Measurements from ENCODE around the gene TEX261. TPM values are rescaled to one million over a fixed set of nuclear protein-coding genes. Genes with fewer than 3 reads are reported as not detected.
A peak's percentile ranks its signal among the peaks of the same experiment; 100 is the strongest.

Gene TEX261
- total RNA-seq, 1 donor from 2014 or later = 54.1 TPM

DNA sequence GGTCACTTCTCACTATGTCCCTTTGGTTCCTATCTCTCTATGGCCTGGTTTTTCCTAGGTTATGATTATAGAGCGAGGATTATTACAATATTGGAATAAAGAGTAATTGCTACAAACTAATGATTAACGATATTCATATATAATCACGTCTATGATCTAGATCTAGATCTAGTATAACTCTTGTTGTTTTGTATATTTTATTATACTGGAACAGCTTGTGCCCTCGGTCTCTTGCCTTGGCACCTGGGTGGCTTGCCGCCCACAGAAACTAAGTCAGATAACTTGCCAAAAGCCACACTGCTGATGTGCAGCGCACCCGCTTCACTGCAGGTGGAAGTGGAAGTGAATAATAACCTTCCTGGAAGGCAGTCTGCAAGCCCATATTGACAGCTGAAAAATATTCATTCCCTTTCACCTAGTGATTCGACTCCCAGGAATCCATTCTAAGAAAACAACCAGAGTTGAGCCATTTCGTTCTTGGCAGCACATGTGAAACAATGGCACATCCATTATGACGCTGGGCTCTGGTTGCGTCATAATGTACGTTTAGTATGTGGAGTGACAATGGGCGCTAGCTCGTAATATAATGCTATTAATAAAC lies 17.0 kb downstream of the TEX261 start:
- ChIA-PET CTCF (interaction anchor here (0.9 to 2.9 kb wide), 2 partner anchors 12 to 106 kb away, joined by 3 to 24 read pairs; no protein-coding TSS in a partner anchor), POLR2A (interaction anchor here (0.9 to 1.4 kb wide), 4 partner anchors 12 to 685 kb away, joined by 3 to 4 read pairs (median 4); partner anchors contain the start of genes SNRPG and TEX261)
- Mint-ChIP-seq H3K27ac (peak overlapping the region; percentile 87), H3K27me3 (peaks cover 4% of the 10 kb centered on the region), H3K4me1 (peaks cover 16% of the 10 kb centered on the region), H3K36me3 (ENCODE audit: low read depth) (peaks cover 2% of the 10 kb centered on the region), H3K9me3 (no peaks in the 10 kb centered on the region), H3K4me3 (peak overlapping the region; percentile 92)
- TF ChIP-seq, protein P1, sequence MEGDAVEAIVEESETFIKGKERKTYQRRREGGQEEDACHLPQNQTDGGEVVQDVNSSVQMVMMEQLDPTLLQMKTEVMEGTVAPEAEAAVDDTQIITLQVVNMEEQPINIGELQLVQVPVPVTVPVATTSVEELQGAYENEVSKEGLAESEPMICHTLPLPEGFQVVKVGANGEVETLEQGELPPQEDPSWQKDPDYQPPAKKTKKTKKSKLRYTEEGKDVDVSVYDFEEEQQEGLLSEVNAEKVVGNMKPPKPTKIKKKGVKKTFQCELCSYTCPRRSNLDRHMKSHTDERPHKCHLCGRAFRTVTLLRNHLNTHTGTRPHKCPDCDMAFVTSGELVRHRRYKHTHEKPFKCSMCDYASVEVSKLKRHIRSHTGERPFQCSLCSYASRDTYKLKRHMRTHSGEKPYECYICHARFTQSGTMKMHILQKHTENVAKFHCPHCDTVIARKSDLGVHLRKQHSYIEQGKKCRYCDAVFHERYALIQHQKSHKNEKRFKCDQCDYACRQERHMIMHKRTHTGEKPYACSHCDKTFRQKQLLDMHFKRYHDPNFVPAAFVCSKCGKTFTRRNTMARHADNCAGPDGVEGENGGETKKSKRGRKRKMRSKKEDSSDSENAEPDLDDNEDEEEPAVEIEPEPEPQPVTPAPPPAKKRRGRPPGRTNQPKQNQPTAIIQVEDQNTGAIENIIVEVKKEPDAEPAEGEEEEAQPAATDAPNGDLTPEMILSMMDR (IDR thresholded peaks at IDR 0.05) = no peak
- intact Hi-C loops (cut with micrococcal nuclease) = loop anchor here (1.0 to 5.0 kb wide), 5 partner anchors 12 to 1085 kb away; partner anchors contain the start of genes NAGK and SNRNP27
- ATAC-seq (ENCODE audit: low read depth) (peak; percentile 35), DNase-seq (no peak)

DNA sequence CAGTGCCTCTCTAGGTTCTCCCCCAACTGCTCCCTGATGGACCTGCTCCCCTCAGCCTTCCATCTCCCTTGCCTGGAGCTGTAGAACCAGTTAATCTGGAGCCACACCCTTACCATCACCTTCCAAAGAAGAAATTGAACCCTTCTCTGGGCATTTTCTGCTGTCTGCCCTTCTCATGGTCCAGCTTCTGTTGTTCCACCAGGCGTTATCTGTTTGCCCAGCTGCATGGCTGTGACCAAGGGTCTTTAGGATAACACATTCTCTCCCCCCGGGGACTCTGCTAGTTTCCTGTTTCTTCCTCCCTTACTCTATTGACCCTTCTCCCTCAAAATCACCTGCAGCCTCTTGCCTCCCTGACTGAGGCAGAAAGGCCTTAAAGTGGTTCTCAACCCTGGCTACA lies 19.4 kb downstream of the TEX261 start:
- Mint-ChIP-seq H3K4me1 (peaks cover 16% of the 10 kb centered on the region), H3K27me3 (peaks cover 14% of the 10 kb centered on the region), H3K4me3 (no peak overlapping the region), H3K36me3 (ENCODE audit: low read depth) (peaks cover 2% of the 10 kb centered on the region), H3K9me3 (no peaks in the 10 kb centered on the region), H3K27ac (no peak overlapping the region)
- POLR2A ChIA-PET = interaction anchor here (0.5 kb wide), 1 partner anchor 951 kb away, joined by 5 read pairs; no protein-coding TSS in a partner anchor
- intact Hi-C loops (cut with micrococcal nuclease) = loop anchor here (5.0 kb wide), 2 partner anchors 92 to 1083 kb away; partner anchors contain the start of genes NAGK and SNRNP27
- ATAC-seq (ENCODE audit: low read depth) = no peak
- TF ChIP-seq, protein P1 (IDR thresholded peaks at IDR 0.05) = no peak
- DNase-seq = no peak
- CTCF ChIA-PET = no interaction called here

DNA sequence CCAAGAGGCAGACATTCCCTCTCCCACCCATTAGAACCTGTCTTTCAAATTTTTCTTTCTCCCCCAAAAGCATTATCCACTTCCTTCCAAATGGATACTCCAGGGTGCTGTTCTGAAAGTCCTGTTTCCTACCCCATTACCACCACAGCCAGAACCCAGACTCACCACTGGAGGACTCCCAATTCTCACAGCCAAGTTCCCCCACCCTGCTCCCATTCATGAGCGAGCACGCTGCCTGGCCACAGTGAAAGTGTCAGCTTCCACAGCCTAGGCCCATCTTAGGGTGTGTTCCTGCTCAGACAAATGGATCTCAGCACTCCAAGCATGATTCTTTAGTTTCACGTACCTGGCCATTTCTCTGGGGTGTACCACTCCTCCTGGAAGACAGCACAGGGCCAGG lies 20.1 kb downstream of the TEX261 start:
- Mint-ChIP-seq H3K27ac (no peak overlapping the region), H3K36me3 (ENCODE audit: low read depth) (peaks cover 2% of the 10 kb centered on the region), H3K4me1 (peaks cover 16% of the 10 kb centered on the region), H3K27me3 (peaks cover 14% of the 10 kb centered on the region), H3K9me3 (no peaks in the 10 kb centered on the region), H3K4me3 (no peak overlapping the region)
- ChIA-PET POLR2A (no interaction called here), CTCF (no interaction called here)
- ATAC-seq (ENCODE audit: low read depth) = no peak
- DNase-seq = no peak
- intact Hi-C loops (cut with micrococcal nuclease) = no loop called here
- TF ChIP-seq, protein P1 (IDR thresholded peaks at IDR 0.05) = no peak

DNA sequence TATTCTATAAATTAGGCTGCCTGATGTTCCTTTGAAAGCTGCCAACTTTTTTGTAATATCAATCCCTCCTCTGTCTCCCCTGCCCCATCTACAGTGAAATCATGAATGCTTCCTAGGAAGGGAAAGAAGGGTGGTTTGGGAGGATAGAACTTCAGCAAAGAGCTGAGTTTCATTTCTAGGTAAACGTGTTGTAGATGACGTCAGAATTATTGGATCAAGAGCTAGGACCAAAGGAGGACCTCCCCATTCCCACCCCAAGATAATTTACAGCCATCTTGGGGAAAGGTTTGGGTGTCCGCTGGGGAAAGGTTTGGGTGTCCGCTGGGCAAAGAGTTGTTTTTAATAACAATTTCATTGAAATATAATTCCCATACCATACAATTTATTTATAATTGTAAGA lies 27.5 kb downstream of the TEX261 start:
- POLR2A ChIA-PET = no interaction called here
- intact Hi-C loops (cut with micrococcal nuclease) = no loop called here
- H3K4me1 Mint-ChIP-seq = peaks cover 8% of the 10 kb centered on the region
- DNase-seq (no peak), ATAC-seq (ENCODE audit: low read depth) (no peak)
- no peak overlapping the region for H3K27ac Mint-ChIP-seq
- H3K4me3 Mint-ChIP-seq = no peak overlapping the region
- H3K36me3 Mint-ChIP-seq (ENCODE audit: low read depth) = no peaks in the 10 kb centered on the region
- CTCF ChIA-PET = interaction anchor here (1.1 to 4.1 kb wide), 5 partner anchors 10 to 163 kb away, joined by 3 to 24 read pairs (median 22); partner anchors contain the start of genes ANKRD53 and MCEE
- TF ChIP-seq, protein P1 (IDR thresholded peaks at IDR 0.05) = no peak
- H3K9me3 Mint-ChIP-seq = no peaks in the 10 kb centered on the region
- peaks cover 30% of the 10 kb centered on the region for H3K27me3 Mint-ChIP-seq

DNA sequence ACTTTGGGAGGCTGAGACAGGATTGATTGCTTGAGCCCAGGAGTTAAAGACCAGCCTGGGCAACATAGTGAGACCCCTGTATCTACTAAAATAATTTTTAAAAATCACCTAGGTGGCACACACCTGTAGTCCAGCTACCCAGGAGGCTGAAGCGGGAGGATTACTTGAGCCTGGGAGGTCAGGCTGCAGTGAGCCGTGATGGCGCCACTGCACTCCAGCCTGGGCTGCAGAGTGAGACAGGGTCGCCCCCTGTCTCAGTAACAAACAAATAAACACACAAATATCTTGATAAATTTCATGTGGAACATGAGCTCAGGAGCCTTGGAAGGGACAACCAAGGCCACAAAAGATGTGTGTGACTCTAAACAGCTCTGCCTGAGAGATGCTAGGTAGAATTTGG lies 28.0 kb downstream of the TEX261 start:
- ChIA-PET POLR2A (no interaction called here), CTCF (interaction anchor here (1.1 to 4.1 kb wide), 5 partner anchors 11 to 163 kb away, joined by 3 to 24 read pairs (median 22); partner anchors contain the start of genes ANKRD53 and MCEE)
- Mint-ChIP-seq H3K36me3 (ENCODE audit: low read depth) (no peaks in the 10 kb centered on the region), H3K27ac (no peak overlapping the region), H3K4me1 (peaks cover 8% of the 10 kb centered on the region), H3K9me3 (no peaks in the 10 kb centered on the region), H3K27me3 (peaks cover 25% of the 10 kb centered on the region), H3K4me3 (no peak overlapping the region)
- no peak for DNase-seq
- ATAC-seq (ENCODE audit: low read depth) = no peak
- TF ChIP-seq, protein P1 (IDR thresholded peaks at IDR 0.05) = no peak
- intact Hi-C loops (cut with micrococcal nuclease) = no loop called here

All from activated B cell treated with CpG ODN at 0.5 μM for 24 hours (primary cell).